ENCODE measurements around the gene TMCC1.

- TF ChIP-seq CTCF (IDR thresholded peaks at IDR 0.05) = no peak
- no peak for TF ChIP-seq ZFX (IDR thresholded peaks at IDR 0.05; ENCODE audit: borderline replicate concordance)
These were observed 115.7 kb downstream of the TMCC1 start for GRCh38 chr3:129777806-129778205.

All from 22Rv1 (cell line).